Epithelial cell of proximal tubule (primary cell): ENCODE results near the gene PHF24. TPM values are rescaled to one million over a fixed set of nuclear protein-coding genes. Genes with fewer than 3 reads are reported as not detected.
"Not testable (repeated sequence)": the region's sequence is repeated elsewhere in the genome, so short reads cannot be mapped to it uniquely, and the experiment has no call there.

Experiments used
- DNase-seq: peaks from one replicate; pipeline ENCODE4 v3.0.0-alpha.2; 2011; ENCODE audit warnings: low read depth
- H3K4me3 ChIP-seq: 2 replicates; pipeline ENCODE4 v1.5.1; 2011; ENCODE audit warnings: low read depth, mild to moderate bottlenecking, low read length
- CTCF ChIP-seq: conservative IDR thresholded peaks from 2 replicates; pipeline ENCODE4 v1.5.1; 2012; ENCODE audit warnings: low read depth, mild to moderate bottlenecking, low read length
- total RNA-seq: library from RNA; depleted of rRNA; stranded (reverse); fragments of >200 nt; gene quantifications from 2 replicates; pipeline ENCODE4 v1.2.3, GENCODE V29; 2015

The PHF24 gene
- total RNA-seq, 1 donor from 2014 or later = 0.12 TPM

- no peak overlapping the region for H3K4me3 ChIP-seq
- DNase-seq = no peak
- no peak for TF ChIP-seq CTCF
Observed at GRCh38 chr9:35010351-35010958, 52.4 kb downstream of the PHF24 start.

- TF ChIP-seq CTCF = no peak
- no peak for DNase-seq
- no peak overlapping the region for H3K4me3 ChIP-seq
Observed at GRCh38 chr9:35014517-35014916, 56.4 kb downstream of the PHF24 start.

GRCh38 chr9:35023443-35023842 is 65.4 kb downstream of the PHF24 start:
- not testable (repeated sequence) for H3K4me3 ChIP-seq, DNase-seq

- no peak for DNase-seq
- no peak for TF ChIP-seq CTCF
- H3K4me3 ChIP-seq = no peak overlapping the region
Observed at GRCh38 chr9:35026671-35027070, 68.6 kb downstream of the PHF24 start.

- TF ChIP-seq CTCF = no peak
- no peak overlapping the region for H3K4me3 ChIP-seq
- no peak for DNase-seq
Observed at GRCh38 chr9:35027374-35027773, 69.3 kb downstream of the PHF24 start.

- no peak for TF ChIP-seq CTCF
- no peak overlapping the region for H3K4me3 ChIP-seq
- no peak for DNase-seq
Observed at GRCh38 chr9:35027860-35028259, 69.8 kb downstream of the PHF24 start.

GRCh38 chr9:35028341-35028740 is 70.3 kb downstream of the PHF24 start:
- no peak for DNase-seq
- no peak for TF ChIP-seq CTCF

More at GRCh38 chr9:35028341-35028740, 70.3 kb downstream of the PHF24 start:
- H3K4me3 ChIP-seq = no peak overlapping the region
